Measurements from ENCODE around the gene SLC12A7.
"Not testable (repeated sequence)": the region's sequence is repeated elsewhere in the genome, so short reads cannot be mapped to it uniquely, and the experiment has no call there.

The SLC12A7 gene

DNA sequence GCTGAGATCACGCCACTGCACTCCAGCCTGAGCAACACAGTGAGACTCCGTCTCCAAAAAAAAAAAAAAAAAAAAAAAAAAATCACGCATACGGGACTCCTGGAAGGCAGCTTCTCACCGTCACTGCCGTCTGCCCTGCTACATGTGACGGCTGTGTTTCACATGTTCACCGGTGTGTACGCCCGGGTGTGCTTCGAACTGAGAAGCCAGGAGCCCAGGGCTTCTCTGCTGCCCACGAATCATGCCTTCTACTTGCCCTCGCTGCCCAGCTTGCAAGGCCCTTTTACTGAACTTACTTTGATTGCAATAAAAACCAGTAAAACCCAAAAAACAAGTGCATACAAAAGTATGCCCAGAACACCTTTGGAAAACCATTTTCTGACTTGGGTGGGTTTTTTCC, 109.0 kb downstream of the SLC12A7 start:
- Histone ChIP-seq H3K9me3 (ENCODE audit: insufficient read depth, low read depth, low read length) (no peaks in the 10 kb centered on the region), H3K79me2 (ENCODE audit: insufficient read depth, low read length) (no peaks in the 10 kb centered on the region), H3K4me2 (ENCODE audit: low read depth, low read length, poor library complexity, severe bottlenecking) (peak overlapping the region; percentile 77), H3F3A (ENCODE audit: low read depth) (0 out of 2 replicates have a peak, but pooled peaks cover 3% of the 10 kb centered on the region), H4K20me1 (ENCODE audit: insufficient read depth, low read length, poor library complexity, severe bottlenecking) (no peaks in the 10 kb centered on the region), H3K9ac (ENCODE audit: low read depth, low read length, poor library complexity, severe bottlenecking) (no peak overlapping the region), H3K4me3 (ENCODE audit: low read length, poor library complexity, severe bottlenecking) (no peak overlapping the region), H3K4me1 (ENCODE audit: insufficient read depth, low read length, poor library complexity, severe bottlenecking) (peaks cover 36% of the 10 kb centered on the region), H2AFZ (ENCODE audit: low read length) (no peak overlapping the region), H3K36me3 (ENCODE audit: insufficient read depth, low read length) (no peaks in the 10 kb centered on the region), H3K27me3 (ENCODE audit: insufficient read depth, low read length, poor library complexity, severe bottlenecking) (no peaks in the 10 kb centered on the region), H3K9me2 (replicated peaks; ENCODE audit: low read depth, low read length) (no peaks in the 10 kb centered on the region)
- no peak for TF ChIP-seq EZH2phosphoT487 (IDR thresholded peaks at IDR 0.05; ENCODE audit: borderline replicate concordance)
- TF ChIP-seq, protein P1, sequence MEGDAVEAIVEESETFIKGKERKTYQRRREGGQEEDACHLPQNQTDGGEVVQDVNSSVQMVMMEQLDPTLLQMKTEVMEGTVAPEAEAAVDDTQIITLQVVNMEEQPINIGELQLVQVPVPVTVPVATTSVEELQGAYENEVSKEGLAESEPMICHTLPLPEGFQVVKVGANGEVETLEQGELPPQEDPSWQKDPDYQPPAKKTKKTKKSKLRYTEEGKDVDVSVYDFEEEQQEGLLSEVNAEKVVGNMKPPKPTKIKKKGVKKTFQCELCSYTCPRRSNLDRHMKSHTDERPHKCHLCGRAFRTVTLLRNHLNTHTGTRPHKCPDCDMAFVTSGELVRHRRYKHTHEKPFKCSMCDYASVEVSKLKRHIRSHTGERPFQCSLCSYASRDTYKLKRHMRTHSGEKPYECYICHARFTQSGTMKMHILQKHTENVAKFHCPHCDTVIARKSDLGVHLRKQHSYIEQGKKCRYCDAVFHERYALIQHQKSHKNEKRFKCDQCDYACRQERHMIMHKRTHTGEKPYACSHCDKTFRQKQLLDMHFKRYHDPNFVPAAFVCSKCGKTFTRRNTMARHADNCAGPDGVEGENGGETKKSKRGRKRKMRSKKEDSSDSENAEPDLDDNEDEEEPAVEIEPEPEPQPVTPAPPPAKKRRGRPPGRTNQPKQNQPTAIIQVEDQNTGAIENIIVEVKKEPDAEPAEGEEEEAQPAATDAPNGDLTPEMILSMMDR (conservative IDR thresholded peaks at IDR 0.05; ENCODE audit: low read length) = no peak

DNA sequence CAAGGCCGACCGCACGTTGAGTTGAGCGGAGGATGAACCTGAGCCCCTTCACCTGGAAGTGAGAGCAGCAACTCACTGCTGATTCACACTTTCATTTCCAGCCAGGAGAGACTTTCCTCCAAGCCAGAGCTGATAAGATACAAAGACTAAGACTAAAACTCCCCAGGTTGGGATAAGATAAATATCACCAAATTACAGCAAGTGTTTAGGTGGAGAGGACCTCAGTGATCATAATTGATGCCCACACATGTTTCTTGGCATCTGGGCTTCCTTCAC, 109.7 kb downstream of the SLC12A7 start:
- Histone ChIP-seq H3K27me3 (ENCODE audit: insufficient read depth, low read length, poor library complexity, severe bottlenecking) (no peaks in the 10 kb centered on the region), H3K36me3 (ENCODE audit: insufficient read depth, low read length) (no peaks in the 10 kb centered on the region), H3K79me2 (ENCODE audit: insufficient read depth, low read length) (no peaks in the 10 kb centered on the region), H3F3A (ENCODE audit: low read depth) (0 out of 2 replicates have a peak, but pooled peaks cover 3% of the 10 kb centered on the region), H3K4me2 (ENCODE audit: low read depth, low read length, poor library complexity, severe bottlenecking) (no peak overlapping the region), H3K4me1 (ENCODE audit: insufficient read depth, low read length, poor library complexity, severe bottlenecking) (peaks cover 36% of the 10 kb centered on the region), H2AFZ (ENCODE audit: low read length) (no peak overlapping the region), H3K9me2 (replicated peaks; ENCODE audit: low read depth, low read length) (no peaks in the 10 kb centered on the region), H4K20me1 (ENCODE audit: insufficient read depth, low read length, poor library complexity, severe bottlenecking) (no peaks in the 10 kb centered on the region), H3K4me3 (ENCODE audit: low read length, poor library complexity, severe bottlenecking) (no peak overlapping the region), H3K9me3 (ENCODE audit: insufficient read depth, low read depth, low read length) (no peaks in the 10 kb centered on the region), H3K9ac (ENCODE audit: low read depth, low read length, poor library complexity, severe bottlenecking) (no peak overlapping the region)
- TF ChIP-seq, protein P1 (conservative IDR thresholded peaks at IDR 0.05; ENCODE audit: low read length) = no peak
- TF ChIP-seq EZH2phosphoT487 (IDR thresholded peaks at IDR 0.05; ENCODE audit: borderline replicate concordance) = no peak

DNA sequence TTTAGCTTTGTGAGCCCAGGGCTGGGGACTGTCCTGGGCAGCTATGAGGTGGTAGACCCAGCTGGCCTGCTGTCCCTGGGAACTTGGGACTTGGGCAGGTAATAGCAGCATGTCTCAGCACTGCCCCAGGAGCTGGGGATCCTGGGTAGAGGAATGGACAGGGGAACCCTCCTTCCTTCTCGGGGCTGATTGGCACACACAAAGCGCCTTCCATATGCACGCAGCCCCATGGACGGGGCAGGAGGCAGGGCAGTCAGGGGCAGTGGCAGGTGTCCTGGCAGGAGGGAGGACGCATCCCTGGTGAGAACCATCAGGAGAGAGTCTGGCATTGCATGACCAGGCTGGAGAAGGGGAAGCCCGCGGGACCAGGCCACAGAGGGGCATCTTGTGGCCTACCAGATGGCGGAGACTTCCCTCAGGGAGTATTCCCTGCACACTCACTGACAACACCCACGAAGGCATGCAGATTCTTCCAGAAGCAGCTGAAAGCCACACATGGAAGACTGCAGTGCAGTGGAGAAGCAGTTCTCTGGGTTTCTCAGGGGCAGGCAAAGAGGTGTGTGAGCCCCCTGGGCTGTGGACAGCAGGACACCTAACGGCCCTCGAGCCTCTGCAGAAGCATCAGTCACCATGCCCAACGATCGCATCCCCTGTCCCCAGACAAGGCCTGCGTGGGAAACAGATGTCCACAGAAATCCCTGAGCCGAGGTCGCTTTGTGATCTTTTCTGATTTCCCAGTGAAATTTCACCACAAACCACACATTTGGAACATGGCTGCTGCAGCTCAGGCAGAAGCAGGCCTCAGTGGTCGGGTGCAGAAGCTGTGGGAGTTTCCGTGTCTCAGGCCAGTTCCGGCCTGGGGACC, 110.2 kb downstream of the SLC12A7 start:
- H3K4me1 ChIP-seq (ENCODE audit: insufficient read depth, low read length, poor library complexity, severe bottlenecking) = peaks cover 35% of the 10 kb centered on the region
- no peaks in the 10 kb centered on the region for H4K20me1 ChIP-seq (ENCODE audit: insufficient read depth, low read length, poor library complexity, severe bottlenecking)
- H3K9me2 ChIP-seq (replicated peaks; ENCODE audit: low read depth, low read length) = no peaks in the 10 kb centered on the region
- 0 out of 2 replicates have a peak, but pooled peaks cover 3% of the 10 kb centered on the region for H3F3A ChIP-seq (ENCODE audit: low read depth)
- H3K36me3 ChIP-seq (ENCODE audit: insufficient read depth, low read length) = no peaks in the 10 kb centered on the region
- H2AFZ ChIP-seq (ENCODE audit: low read length) = no peak overlapping the region
- H3K4me2 ChIP-seq (ENCODE audit: low read depth, low read length, poor library complexity, severe bottlenecking) = no peak overlapping the region
- H3K9me3 ChIP-seq (ENCODE audit: insufficient read depth, low read depth, low read length) = no peaks in the 10 kb centered on the region
- H3K27me3 ChIP-seq (ENCODE audit: insufficient read depth, low read length, poor library complexity, severe bottlenecking) = no peaks in the 10 kb centered on the region
- TF ChIP-seq, protein P1 (conservative IDR thresholded peaks at IDR 0.05; ENCODE audit: low read length) = no peak
- no peak for TF ChIP-seq EZH2phosphoT487 (IDR thresholded peaks at IDR 0.05; ENCODE audit: borderline replicate concordance)
- H3K79me2 ChIP-seq (ENCODE audit: insufficient read depth, low read length) = peaks cover 3% of the 10 kb centered on the region
- no peak overlapping the region for H3K9ac ChIP-seq (ENCODE audit: low read depth, low read length, poor library complexity, severe bottlenecking)
- H3K4me3 ChIP-seq (ENCODE audit: low read length, poor library complexity, severe bottlenecking) = no peak overlapping the region

DNA sequence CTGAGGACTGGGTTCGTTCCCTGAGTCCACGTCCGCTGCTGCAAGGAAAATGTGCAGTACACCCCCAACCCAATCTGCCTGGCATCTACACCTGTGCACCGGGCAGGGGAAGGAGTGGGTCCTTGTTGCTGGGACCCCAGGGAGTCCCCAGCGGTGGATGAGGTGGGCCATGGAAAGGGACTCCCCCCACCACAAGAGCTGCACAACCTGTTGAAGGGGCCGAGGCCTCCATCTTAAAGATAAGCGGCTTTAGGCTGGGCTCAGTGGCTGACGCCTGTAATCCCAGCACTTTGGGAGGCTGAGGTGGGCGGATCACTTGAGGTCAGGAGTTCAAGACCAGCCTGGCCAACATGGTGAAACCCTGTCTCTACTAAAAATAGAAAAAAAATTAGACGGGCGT, 111.0 kb downstream of the SLC12A7 start:
- H3K9me3 ChIP-seq (ENCODE audit: insufficient read depth, low read depth, low read length); H2AFZ ChIP-seq (ENCODE audit: low read length); H3K9ac ChIP-seq (ENCODE audit: low read depth, low read length, poor library complexity, severe bottlenecking); H3K9me2 ChIP-seq (replicated peaks; ENCODE audit: low read depth, low read length); H3K27me3 ChIP-seq (ENCODE audit: insufficient read depth, low read length, poor library complexity, severe bottlenecking); H3K4me2 ChIP-seq (ENCODE audit: low read depth, low read length, poor library complexity, severe bottlenecking); H3K36me3 ChIP-seq (ENCODE audit: insufficient read depth, low read length); H3K4me3 ChIP-seq (ENCODE audit: low read length, poor library complexity, severe bottlenecking); H4K20me1 ChIP-seq (ENCODE audit: insufficient read depth, low read length, poor library complexity, severe bottlenecking); H3F3A ChIP-seq (ENCODE audit: low read depth): not testable (repeated sequence)
- peaks cover 43% of the 10 kb centered on the region for H3K4me1 ChIP-seq (ENCODE audit: insufficient read depth, low read length, poor library complexity, severe bottlenecking)
- H3K79me2 ChIP-seq (ENCODE audit: insufficient read depth, low read length) = peaks cover 11% of the 10 kb centered on the region

Data from Loucy (cell line).